ENCODE results near the gene DIAPH3.
A peak's percentile ranks its signal among the peaks of the same experiment; 100 is the strongest.
"Not testable (repeated sequence)": the region's sequence is repeated elsewhere in the genome, so short reads cannot be mapped to it uniquely, and the experiment has no call there.

The DIAPH3 gene

GRCh38 chr13:60163478-60164233 lies at the start of gene DIAPH3:
Gene DIAPH3, minus strand, starts transcription at chr13:60163928. Its CDS starts 162 bp downstream, at chr13:60163766.
- DNase-seq (ENCODE audit: low read depth in 1 of 2, low spot score in 1 of 2): peak; percentile 78 to 92

- DNase-seq (ENCODE audit: low read depth in 1 of 2, low spot score in 1 of 2): no peak
Observed at GRCh38 chr13:60213236-60213744, 49.6 kb upstream of the DIAPH3 start.

- DNase-seq (ENCODE audit: low read depth in 1 of 2, low spot score in 1 of 2): no peak
Observed at GRCh38 chr13:60211548-60211947, 47.8 kb upstream of the DIAPH3 start.

GRCh38 chr13:60210510-60211330 lies 47.0 kb upstream of the DIAPH3 start:
- DNase-seq (ENCODE audit: low read depth in 1 of 2, low spot score in 1 of 2): no peak

GRCh38 chr13:60205499-60205898 lies 41.8 kb upstream of the DIAPH3 start:
- DNase-seq (ENCODE audit: low read depth in 1 of 2, low spot score in 1 of 2): not testable (repeated sequence)

GRCh38 chr13:60201286-60201685 lies 37.6 kb upstream of the DIAPH3 start:
- DNase-seq (ENCODE audit: low read depth in 1 of 2, low spot score in 1 of 2): no peak

GRCh38 chr13:60195893-60196292 lies 32.2 kb upstream of the DIAPH3 start:
- not testable (repeated sequence) for DNase-seq (ENCODE audit: low read depth in 1 of 2, low spot score in 1 of 2)

- no peak for DNase-seq (ENCODE audit: low read depth in 1 of 2, low spot score in 1 of 2)
Observed at GRCh38 chr13:60182907-60183306, 19.2 kb upstream of the DIAPH3 start.

GRCh38 chr13:60178327-60178726 lies 14.6 kb upstream of the DIAPH3 start:
- no peak for DNase-seq (ENCODE audit: low read depth in 1 of 2, low spot score in 1 of 2)

- DNase-seq (ENCODE audit: low read depth in 1 of 2, low spot score in 1 of 2): no peak
Observed at GRCh38 chr13:60175571-60175970, 11.8 kb upstream of the DIAPH3 start.

- DNase-seq (ENCODE audit: low read depth in 1 of 2, low spot score in 1 of 2): no peak
Observed at GRCh38 chr13:60174113-60174512, 10.4 kb upstream of the DIAPH3 start.

- DNase-seq (ENCODE audit: low read depth in 1 of 2, low spot score in 1 of 2): no peak
Observed at GRCh38 chr13:60172111-60172510, 8.4 kb upstream of the DIAPH3 start.

- no peak for DNase-seq (ENCODE audit: low read depth in 1 of 2, low spot score in 1 of 2)
Observed at GRCh38 chr13:60170414-60170813, 6.7 kb upstream of the DIAPH3 start.

GRCh38 chr13:60169239-60170031 lies 5.7 kb upstream of the DIAPH3 start:
- no peak for DNase-seq (ENCODE audit: low read depth in 1 of 2, low spot score in 1 of 2)

- DNase-seq (ENCODE audit: low read depth in 1 of 2, low spot score in 1 of 2): no peak
Observed at GRCh38 chr13:60167121-60167520, 3.4 kb upstream of the DIAPH3 start.

GRCh38 chr13:60165391-60166099 lies 1.8 kb upstream of the DIAPH3 start:
- DNase-seq (ENCODE audit: low read depth in 1 of 2, low spot score in 1 of 2): no peak

- no peak for DNase-seq (ENCODE audit: low read depth in 1 of 2, low spot score in 1 of 2)
Observed at GRCh38 chr13:60164234-60164889, 634 bp upstream of the DIAPH3 start.

- no peak for DNase-seq (ENCODE audit: low read depth in 1 of 2, low spot score in 1 of 2)
Observed at GRCh38 chr13:60162096-60162495, 1.6 kb downstream of the DIAPH3 start.

GRCh38 chr13:60158321-60158801 lies 5.4 kb downstream of the DIAPH3 start:
- no peak for DNase-seq (ENCODE audit: low read depth in 1 of 2, low spot score in 1 of 2)

GRCh38 chr13:60155978-60156377 lies 7.8 kb downstream of the DIAPH3 start:
- DNase-seq (ENCODE audit: low read depth in 1 of 2, low spot score in 1 of 2): no peak
